Epithelial cell of proximal tubule (primary cell): Measurements from ENCODE around the gene VOPP1. TPM values are rescaled to one million over a fixed set of nuclear protein-coding genes. Genes with fewer than 3 reads are reported as not detected.

Source experiments
- DNase-seq: peaks from one replicate; pipeline ENCODE4 v3.0.0-alpha.2; 2011; ENCODE audit warnings: low read depth
- H3K4me3 ChIP-seq: 2 replicates; pipeline ENCODE4 v1.5.1; 2011; ENCODE audit warnings: low read depth, mild to moderate bottlenecking, low read length
- total RNA-seq: library from RNA; depleted of rRNA; stranded (reverse); fragments of >200 nt; gene quantifications from 2 replicates; pipeline ENCODE4 v1.2.3, GENCODE V29; 2015
- TF ChIP-seq, protein P1 (sequence below): conservative IDR thresholded peaks from 2 replicates; pipeline ENCODE4 v1.5.1; 2012; ENCODE audit warnings: low read depth, mild to moderate bottlenecking, low read length

VOPP1 gene
- total RNA-seq, 1 donor from 2014 or later: 98.3 TPM

- no peak for DNase-seq
- TF ChIP-seq, protein P1, sequence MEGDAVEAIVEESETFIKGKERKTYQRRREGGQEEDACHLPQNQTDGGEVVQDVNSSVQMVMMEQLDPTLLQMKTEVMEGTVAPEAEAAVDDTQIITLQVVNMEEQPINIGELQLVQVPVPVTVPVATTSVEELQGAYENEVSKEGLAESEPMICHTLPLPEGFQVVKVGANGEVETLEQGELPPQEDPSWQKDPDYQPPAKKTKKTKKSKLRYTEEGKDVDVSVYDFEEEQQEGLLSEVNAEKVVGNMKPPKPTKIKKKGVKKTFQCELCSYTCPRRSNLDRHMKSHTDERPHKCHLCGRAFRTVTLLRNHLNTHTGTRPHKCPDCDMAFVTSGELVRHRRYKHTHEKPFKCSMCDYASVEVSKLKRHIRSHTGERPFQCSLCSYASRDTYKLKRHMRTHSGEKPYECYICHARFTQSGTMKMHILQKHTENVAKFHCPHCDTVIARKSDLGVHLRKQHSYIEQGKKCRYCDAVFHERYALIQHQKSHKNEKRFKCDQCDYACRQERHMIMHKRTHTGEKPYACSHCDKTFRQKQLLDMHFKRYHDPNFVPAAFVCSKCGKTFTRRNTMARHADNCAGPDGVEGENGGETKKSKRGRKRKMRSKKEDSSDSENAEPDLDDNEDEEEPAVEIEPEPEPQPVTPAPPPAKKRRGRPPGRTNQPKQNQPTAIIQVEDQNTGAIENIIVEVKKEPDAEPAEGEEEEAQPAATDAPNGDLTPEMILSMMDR: no peak
- H3K4me3 ChIP-seq: no peak overlapping the region
These were observed 3.4 kb upstream of the VOPP1 start for GRCh38 chr7:55575733-55576132.

DNA sequence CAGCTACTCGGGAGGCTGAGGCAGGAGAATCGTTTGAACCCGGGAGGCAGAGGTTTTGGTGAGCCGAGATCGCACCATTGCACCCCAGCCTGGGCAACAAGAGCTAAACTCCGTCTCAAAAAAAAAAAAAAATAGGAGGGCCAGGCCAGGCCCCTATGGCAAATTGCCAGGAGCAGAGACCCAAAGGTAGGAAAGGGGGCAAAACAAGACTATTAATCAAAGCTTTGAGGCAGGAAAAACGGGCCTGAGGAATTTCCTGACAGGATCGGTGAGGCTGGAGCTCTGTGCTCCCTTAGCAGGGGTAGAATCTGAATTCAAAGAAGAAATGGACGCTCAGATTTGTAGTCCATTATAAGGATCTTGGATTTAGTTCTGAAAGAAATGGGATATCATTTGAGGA, 2.8 kb upstream of the VOPP1 start:
- DNase-seq: no peak
- TF ChIP-seq, protein P1: no peak
- H3K4me3 ChIP-seq: no peak overlapping the region

- TF ChIP-seq, protein P1: no peak
- H3K4me3 ChIP-seq: no peak overlapping the region
- no peak for DNase-seq
These were observed 1.9 kb upstream of the VOPP1 start for GRCh38 chr7:55574051-55574717.

DNA sequence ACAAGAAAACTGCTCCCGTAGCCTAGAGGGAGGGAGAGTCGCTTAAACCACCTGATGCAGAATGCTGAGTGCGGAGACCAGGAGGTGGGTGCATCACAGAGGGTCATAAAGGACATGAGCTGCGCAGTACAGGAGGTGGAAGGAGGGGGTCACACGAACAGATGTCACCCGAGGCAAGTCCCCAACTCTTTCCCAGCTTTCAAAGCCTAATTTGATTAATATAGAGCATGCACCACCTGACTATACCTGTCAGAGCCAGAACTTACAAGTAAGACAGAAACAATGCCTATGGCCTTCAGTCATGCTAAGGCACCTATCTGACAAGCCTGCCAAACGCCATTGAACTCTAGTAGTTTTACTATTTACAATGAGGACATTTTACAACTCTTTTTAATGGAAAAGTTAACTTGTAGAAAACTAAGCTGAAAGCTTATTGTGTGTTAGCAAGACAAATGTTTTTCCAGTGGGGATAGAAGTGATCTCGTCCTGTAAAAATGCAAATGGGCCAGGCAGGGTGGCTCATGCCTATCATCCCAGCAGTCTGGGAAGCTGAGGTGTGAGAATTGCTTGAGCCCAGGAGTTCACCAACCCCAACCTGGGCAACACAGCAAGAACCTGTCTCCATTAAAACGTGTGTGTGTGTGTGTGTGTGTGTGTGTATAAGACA, 1.1 kb upstream of the VOPP1 start:
- DNase-seq: no peak
- TF ChIP-seq, protein P1: no peak
- H3K4me3 ChIP-seq: peak overlapping the region; percentile 70

- peak overlapping the region; percentile 94 for H3K4me3 ChIP-seq
- TF ChIP-seq, protein P1: no peak
- DNase-seq: no peak
These were observed 558 bp downstream of the VOPP1 start for GRCh38 chr7:55571511-55572377.

DNA sequence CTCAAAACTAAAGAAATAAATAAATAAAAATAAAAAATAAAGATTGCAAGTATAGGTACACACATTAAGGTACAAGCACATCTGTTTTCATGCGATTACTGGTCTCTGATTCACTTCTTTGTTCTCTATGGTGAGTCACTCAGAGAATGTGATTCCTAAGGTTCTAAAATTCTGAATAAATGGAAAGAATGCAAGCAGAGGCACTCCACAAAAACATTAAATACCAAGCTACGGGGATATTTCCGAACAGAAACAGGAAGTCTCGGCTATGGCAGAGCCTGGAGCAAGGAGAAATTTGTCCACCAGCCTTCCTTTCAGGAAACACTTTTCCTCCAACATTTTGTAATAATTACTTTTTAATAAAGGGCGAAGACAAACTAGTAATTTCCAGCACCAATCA, 1.4 kb downstream of the VOPP1 start:
- peak overlapping the region; percentile 94 for H3K4me3 ChIP-seq
- DNase-seq: no peak
- TF ChIP-seq, protein P1: no peak
